A549 treated with AZD9567 at 1 μM for 4 hours (cell line): ENCODE measurements around the gene ERC2. TPM values are rescaled to one million over a fixed set of nuclear protein-coding genes. Genes with fewer than 3 reads are reported as not detected.

ENCODE experiments used
- total RNA-seq: library from RNA; stranded (reverse); fragments of 200-300 nt; extraction: Qiagen RNA extraction; gene quantifications from 5 replicates; pipeline ENCODE4 v1.2.3, GENCODE V29; 2022; ENCODE audit not compliant: insufficient read depth

Gene ERC2
- total RNA-seq: 0.09 to 0.38 TPM (median 0.33 TPM) in 3 of 5 replicates, not detected in the others

GRCh38 chr3:56468184-56469106, at the start of gene ERC2:
Gene ERC2 (minus strand): TSS chr3:56468467.

GRCh38 chr3:55486857-55487380, 981.3 kb downstream of the ERC2 start, which contains the start of gene WNT5A:
Gene WNT5A (minus strand): TSS chr3:55487306. CDS start chr3:55486985, 321 bp downstream.

Other genes starting within 250 kb of the ERC2 start
- 4.3 to 7.9 TPM (median 5.8 TPM) in 5 replicates for gene CCDC66, start 88.7 kb upstream of the ERC2 start, total RNA-seq
- gene TASOR, start 214.8 kb upstream of the ERC2 start, total RNA-seq: 15.8 to 32.7 TPM (median 18.6 TPM) in 5 replicates